ENCODE results near the gene PIN1.
"Not testable (repeated sequence)": the region's sequence is repeated elsewhere in the genome, so short reads cannot be mapped to it uniquely, and the experiment has no call there.

PIN1 gene

GRCh38 chr19:9834726-9835506 lies at the start of gene PIN1:
TSS of gene PIN1 (plus strand) at chr19:9835318. CDS start at chr19:9835345, 27 bp downstream.
- peak; percentile 99 for DNase-seq (ENCODE audit: low read depth in 2 of 2)

- DNase-seq (ENCODE audit: low read depth in 2 of 2) = peak; percentile 99
Observed at GRCh38 chr19:9785367-9786331, 49.5 kb upstream of the PIN1 start.

- no peak for DNase-seq (ENCODE audit: low read depth in 2 of 2)
Observed at GRCh38 chr19:9786342-9786741, 48.8 kb upstream of the PIN1 start.

GRCh38 chr19:9786819-9787218 lies 48.3 kb upstream of the PIN1 start:
- no peak for DNase-seq (ENCODE audit: low read depth in 2 of 2)

- DNase-seq (ENCODE audit: low read depth in 2 of 2) = not testable (repeated sequence)
Observed at GRCh38 chr19:9788604-9789003, 46.5 kb upstream of the PIN1 start.

GRCh38 chr19:9789066-9789465 lies 46.1 kb upstream of the PIN1 start:
- no peak for DNase-seq (ENCODE audit: low read depth in 2 of 2)

- DNase-seq (ENCODE audit: low read depth in 2 of 2) = not testable (repeated sequence)
Observed at GRCh38 chr19:9789579-9789978, 45.5 kb upstream of the PIN1 start.

GRCh38 chr19:9791073-9791367 lies 44.1 kb upstream of the PIN1 start:
- not testable (repeated sequence) for DNase-seq (ENCODE audit: low read depth in 2 of 2)

GRCh38 chr19:9791552-9792205 lies 43.4 kb upstream of the PIN1 start:
- DNase-seq (ENCODE audit: low read depth in 2 of 2) = peak; percentile 88 to 96

- DNase-seq (ENCODE audit: low read depth in 2 of 2) = peak; percentile 87 to 89
Observed at GRCh38 chr19:9792206-9793070, 42.7 kb upstream of the PIN1 start.

- peak; percentile 49 to 50 for DNase-seq (ENCODE audit: low read depth in 2 of 2)
Observed at GRCh38 chr19:9793071-9793591, 42.0 kb upstream of the PIN1 start.

- peak; percentile 64 to 74 for DNase-seq (ENCODE audit: low read depth in 2 of 2)
Observed at GRCh38 chr19:9796113-9796773, 38.9 kb upstream of the PIN1 start.

GRCh38 chr19:9797871-9798270 lies 37.2 kb upstream of the PIN1 start:
- DNase-seq (ENCODE audit: low read depth in 2 of 2) = no peak

GRCh38 chr19:9799162-9799561 lies 36.0 kb upstream of the PIN1 start:
- no peak for DNase-seq (ENCODE audit: low read depth in 2 of 2)

- no peak for DNase-seq (ENCODE audit: low read depth in 2 of 2)
Observed at GRCh38 chr19:9801976-9802375, 33.1 kb upstream of the PIN1 start.

- no peak for DNase-seq (ENCODE audit: low read depth in 2 of 2)
Observed at GRCh38 chr19:9806803-9807202, 28.3 kb upstream of the PIN1 start.

- DNase-seq (ENCODE audit: low read depth in 2 of 2) = no peak
Observed at GRCh38 chr19:9808855-9809824, 26.0 kb upstream of the PIN1 start.

GRCh38 chr19:9811139-9811538 lies 24.0 kb upstream of the PIN1 start:
- DNase-seq (ENCODE audit: low read depth in 2 of 2) = no peak

- no peak for DNase-seq (ENCODE audit: low read depth in 2 of 2)
Observed at GRCh38 chr19:9818175-9818733, 16.9 kb upstream of the PIN1 start.
